Measurements from ENCODE around the gene PCDHB7.
"Not testable (repeated sequence)": the region's sequence is repeated elsewhere in the genome, so short reads cannot be mapped to it uniquely, and the experiment has no call there.

PCDHB7 gene

GRCh38 chr5:141179876-141180275, 7.4 kb downstream of the PCDHB7 start:
- DNase-seq (ENCODE audit: extremely low read depth in 1 of 2, low read depth in 1 of 2) = not testable (repeated sequence)

- DNase-seq (ENCODE audit: extremely low read depth in 1 of 2, low read depth in 1 of 2) = no peak
Measured at GRCh38 chr5:141180313-141180712, 7.9 kb downstream of the PCDHB7 start.

DNA sequence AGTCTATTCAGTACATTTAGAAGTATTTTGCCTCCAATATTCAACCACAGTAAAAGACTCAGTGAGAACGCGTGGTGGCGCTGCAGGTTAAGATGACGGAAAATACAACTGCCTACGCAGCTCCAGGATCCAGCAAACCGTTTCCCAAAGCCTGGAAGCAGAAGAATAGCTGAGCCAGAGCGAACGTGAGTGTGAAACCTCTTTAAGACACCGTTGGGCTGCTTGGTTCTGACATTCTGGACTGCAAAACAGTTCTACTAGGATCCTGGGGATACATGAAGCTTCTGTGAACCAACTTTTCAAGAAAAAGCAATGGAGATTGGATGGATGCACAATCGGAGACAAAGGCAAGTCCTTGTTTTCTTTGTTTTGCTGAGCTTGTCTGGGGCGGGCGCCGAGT, 9.8 kb downstream of the PCDHB7 start, which contains the start of gene PCDHB16:
Gene PCDHB16 (plus strand): TSS at position 140 of the 400 bp plus-strand sequence. CDS start 173 bp downstream, at position 313.
- DNase-seq (ENCODE audit: extremely low read depth in 1 of 2, low read depth in 1 of 2) = no peak

DNA sequence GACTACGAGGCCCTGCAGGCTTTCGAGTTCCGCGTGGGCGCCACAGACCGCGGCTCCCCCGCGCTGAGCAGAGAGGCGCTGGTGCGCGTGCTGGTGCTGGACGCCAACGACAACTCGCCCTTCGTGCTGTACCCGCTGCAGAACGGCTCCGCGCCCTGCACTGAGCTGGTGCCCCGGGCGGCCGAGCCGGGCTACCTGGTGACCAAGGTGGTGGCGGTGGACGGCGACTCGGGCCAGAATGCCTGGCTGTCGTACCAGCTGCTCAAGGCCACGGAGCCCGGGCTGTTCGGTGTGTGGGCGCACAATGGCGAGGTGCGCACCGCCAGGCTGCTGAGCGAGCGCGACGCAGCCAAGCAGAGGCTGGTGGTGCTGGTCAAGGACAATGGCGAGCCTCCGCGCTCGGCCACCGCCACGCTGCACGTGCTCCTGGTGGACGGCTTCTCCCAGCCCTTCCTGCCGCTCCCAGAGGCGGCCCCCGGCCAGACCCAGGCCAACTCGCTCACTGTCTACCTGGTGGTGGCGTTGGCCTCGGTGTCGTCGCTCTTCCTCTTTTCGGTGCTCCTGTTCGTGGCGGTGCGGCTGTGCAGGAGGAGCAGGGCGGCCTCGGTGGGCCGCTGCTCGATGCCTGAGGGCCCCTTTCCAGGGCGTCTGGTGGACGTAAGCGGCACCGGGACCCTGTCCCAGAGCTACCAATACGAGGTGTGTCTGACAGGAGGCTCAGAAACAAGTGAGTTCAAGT, 11.8 kb downstream of the PCDHB7 start:
- not testable (repeated sequence) for DNase-seq (ENCODE audit: extremely low read depth in 1 of 2, low read depth in 1 of 2)

- DNase-seq (ENCODE audit: extremely low read depth in 1 of 2, low read depth in 1 of 2) = no peak
Measured at GRCh38 chr5:141186897-141187512, 14.6 kb downstream of the PCDHB7 start, which contains the start of gene PCDHB9. Gene PCDHB9, plus strand, starts transcription at chr5:141187161. Its CDS starts 158 bp downstream, at chr5:141187319.

DNA sequence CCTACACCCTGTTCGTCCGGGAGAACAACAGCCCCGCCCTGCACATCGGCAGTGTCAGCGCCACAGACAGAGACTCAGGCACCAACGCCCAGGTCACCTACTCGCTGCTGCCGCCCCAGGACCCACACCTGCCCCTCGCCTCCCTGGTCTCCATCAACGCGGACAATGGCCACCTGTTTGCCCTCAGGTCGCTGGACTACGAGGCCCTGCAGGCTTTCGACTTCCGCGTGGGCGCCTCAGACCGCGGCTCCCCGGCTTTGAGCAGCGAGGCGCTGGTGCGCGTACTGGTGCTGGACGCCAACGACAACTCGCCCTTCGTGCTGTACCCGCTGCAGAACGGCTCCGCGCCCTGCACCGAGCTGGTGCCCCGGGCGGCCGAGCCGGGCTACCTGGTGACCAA, 16.2 kb downstream of the PCDHB7 start:
- not testable (repeated sequence) for DNase-seq (ENCODE audit: extremely low read depth in 1 of 2, low read depth in 1 of 2)

DNA sequence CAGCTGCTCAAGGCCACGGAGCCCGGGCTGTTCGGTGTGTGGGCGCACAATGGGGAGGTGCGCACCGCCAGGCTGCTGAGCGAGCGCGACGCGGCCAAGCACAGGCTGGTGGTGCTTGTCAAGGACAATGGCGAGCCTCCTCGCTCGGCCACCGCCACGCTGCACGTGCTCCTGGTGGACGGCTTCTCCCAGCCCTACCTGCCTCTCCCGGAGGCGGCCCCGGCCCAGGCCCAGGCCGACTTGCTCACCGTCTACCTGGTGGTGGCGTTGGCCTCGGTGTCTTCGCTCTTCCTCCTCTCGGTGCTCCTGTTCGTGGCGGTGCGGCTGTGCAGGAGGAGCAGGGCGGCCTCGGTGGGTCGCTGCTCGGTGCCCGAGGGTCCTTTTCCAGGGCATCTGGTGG, 16.7 kb downstream of the PCDHB7 start:
- not testable (repeated sequence) for DNase-seq (ENCODE audit: extremely low read depth in 1 of 2, low read depth in 1 of 2)

- DNase-seq (ENCODE audit: extremely low read depth in 1 of 2, low read depth in 1 of 2) = no peak
Measured at GRCh38 chr5:141192110-141192725, 19.8 kb downstream of the PCDHB7 start, which contains the start of gene PCDHB10. Gene PCDHB10, plus strand, starts transcription at chr5:141192353. Its CDS starts 200 bp downstream, at chr5:141192553.

DNA sequence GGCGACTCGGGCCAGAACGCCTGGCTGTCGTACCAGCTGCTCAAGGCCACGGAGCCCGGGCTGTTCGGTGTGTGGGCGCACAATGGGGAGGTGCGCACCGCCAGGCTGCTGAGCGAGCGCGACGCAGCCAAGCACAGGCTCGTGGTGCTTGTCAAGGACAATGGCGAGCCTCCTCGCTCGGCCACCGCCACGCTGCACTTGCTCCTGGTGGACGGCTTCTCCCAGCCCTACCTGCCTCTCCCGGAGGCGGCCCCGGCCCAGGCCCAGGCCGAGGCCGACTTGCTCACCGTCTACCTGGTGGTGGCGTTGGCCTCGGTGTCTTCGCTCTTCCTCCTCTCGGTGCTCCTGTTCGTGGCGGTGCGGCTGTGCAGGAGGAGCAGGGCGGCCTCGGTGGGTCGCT, 21.9 kb downstream of the PCDHB7 start:
- not testable (repeated sequence) for DNase-seq (ENCODE audit: extremely low read depth in 1 of 2, low read depth in 1 of 2)

DNA sequence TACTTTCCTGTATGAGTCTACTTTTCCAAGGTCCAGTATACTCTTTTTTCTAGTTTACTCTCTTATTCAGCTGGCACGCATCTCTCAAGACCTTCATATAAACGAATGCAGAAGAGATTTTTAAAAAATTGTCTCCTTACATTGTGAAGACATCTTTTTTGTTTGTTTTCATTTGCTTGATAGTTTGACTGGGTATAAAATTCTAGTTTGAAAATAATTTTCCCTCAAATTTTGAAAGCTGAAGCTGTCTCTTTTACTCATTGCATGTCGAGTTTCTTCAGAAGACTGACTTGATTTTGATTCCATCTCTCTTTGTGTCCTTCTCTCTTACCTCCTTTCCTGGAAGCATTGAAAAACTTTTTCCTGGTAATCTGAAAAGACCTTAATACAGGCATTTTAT, 23.9 kb downstream of the PCDHB7 start:
- no peak for DNase-seq (ENCODE audit: extremely low read depth in 1 of 2, low read depth in 1 of 2)

GRCh38 chr5:141199359-141200235, 27.2 kb downstream of the PCDHB7 start, which contains the start of gene PCDHB11:
Gene PCDHB11, plus strand, starts transcription at chr5:141199627. Its CDS starts 148 bp downstream, at chr5:141199775.
- no peak for DNase-seq (ENCODE audit: extremely low read depth in 1 of 2, low read depth in 1 of 2)

DNA sequence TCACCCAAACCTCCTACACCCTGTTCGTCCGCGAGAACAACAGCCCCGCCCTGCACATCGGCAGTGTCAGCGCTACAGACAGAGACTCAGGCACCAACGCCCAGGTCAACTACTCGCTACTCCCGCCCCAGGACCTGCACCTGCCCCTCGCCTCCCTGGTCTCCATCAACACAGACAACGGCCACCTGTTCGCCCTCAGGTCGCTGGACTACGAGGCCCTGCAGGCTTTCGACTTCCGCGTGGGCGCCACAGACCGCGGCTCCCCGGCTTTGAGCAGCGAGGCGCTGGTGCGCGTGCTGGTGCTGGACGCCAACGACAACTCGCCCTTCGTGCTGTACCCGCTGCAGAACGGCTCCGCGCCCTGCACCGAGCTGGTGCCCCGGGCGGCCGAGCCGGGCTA, 28.7 kb downstream of the PCDHB7 start:
- DNase-seq (ENCODE audit: extremely low read depth in 1 of 2, low read depth in 1 of 2) = not testable (repeated sequence)

DNA sequence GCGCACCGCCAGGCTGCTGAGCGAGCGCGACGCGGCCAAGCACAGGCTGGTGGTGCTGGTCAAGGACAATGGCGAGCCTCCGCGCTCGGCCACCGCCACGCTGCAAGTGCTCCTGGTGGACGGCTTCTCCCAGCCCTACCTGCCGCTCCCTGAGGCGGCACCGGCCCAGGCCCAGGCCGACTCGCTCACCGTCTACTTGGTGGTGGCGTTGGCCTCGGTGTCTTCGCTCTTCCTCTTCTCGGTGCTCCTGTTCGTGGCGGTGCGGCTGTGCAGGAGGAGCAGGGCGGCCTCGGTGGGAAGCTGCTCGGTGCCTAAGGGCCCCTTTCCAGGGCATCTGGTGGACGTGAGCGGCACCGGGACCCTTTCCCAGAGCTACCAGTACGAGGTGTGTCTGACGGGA, 29.2 kb downstream of the PCDHB7 start:
- not testable (repeated sequence) for DNase-seq (ENCODE audit: extremely low read depth in 1 of 2, low read depth in 1 of 2)

- no peak for DNase-seq (ENCODE audit: extremely low read depth in 1 of 2, low read depth in 1 of 2)
Measured at GRCh38 chr5:141208478-141208877, 36.0 kb downstream of the PCDHB7 start, which contains the start of gene PCDHB12. Gene PCDHB12, plus strand, starts transcription at chr5:141208719. Its CDS starts 189 bp downstream, at chr5:141208908.

GRCh38 chr5:141210281-141210680, 37.8 kb downstream of the PCDHB7 start:
- not testable (repeated sequence) for DNase-seq (ENCODE audit: extremely low read depth in 1 of 2, low read depth in 1 of 2)

- DNase-seq (ENCODE audit: extremely low read depth in 1 of 2, low read depth in 1 of 2) = not testable (repeated sequence)
Measured at GRCh38 chr5:141210849-141211248, 38.4 kb downstream of the PCDHB7 start.

DNA sequence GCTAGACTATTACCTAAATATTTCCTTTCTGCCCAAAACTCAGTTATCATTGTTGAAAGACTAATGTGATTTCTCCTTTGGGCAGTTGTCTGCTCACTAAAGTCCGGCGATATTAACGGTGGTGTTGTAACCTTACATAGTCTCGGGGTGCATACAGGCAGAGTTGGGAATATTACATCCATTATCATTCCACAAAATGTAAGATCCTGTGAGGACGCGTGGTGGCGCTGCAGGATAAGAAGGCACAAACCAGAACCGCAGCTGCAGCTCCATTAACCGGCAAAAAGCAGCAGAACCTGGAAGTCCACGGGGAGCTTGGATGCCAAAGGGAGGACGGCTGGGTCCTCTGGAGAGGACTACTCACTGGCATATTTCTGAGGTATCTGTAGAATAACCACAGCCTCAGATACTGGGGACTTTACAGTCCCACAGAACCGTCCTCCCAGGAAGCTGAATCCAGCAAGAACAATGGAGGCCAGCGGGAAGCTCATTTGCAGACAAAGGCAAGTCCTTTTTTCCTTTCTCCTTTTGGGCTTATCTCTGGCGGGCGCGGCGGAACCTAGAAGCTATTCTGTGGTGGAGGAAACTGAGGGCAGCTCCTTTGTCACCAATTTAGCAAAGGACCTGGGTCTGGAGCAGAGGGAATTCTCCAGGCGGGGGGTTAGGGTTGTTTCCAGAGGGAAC, 41.4 kb downstream of the PCDHB7 start, which contains the start of gene PCDHB13:
Gene PCDHB13 (plus strand): TSS at position 264 of the 684 bp plus-strand sequence. CDS start 205 bp downstream, at position 469.
- not testable (repeated sequence) for DNase-seq (ENCODE audit: extremely low read depth in 1 of 2, low read depth in 1 of 2)

DNA sequence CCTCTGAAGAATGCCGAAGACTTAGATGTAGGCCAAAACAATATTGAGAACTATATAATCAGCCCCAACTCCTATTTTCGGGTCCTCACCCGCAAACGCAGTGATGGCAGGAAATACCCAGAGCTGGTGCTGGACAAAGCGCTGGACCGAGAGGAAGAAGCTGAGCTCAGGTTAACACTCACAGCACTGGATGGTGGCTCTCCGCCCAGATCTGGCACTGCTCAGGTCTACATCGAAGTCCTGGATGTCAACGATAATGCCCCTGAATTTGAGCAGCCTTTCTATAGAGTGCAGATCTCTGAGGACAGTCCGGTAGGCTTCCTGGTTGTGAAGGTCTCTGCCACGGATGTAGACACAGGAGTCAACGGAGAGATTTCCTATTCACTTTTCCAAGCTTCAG, 42.1 kb downstream of the PCDHB7 start:
- DNase-seq (ENCODE audit: extremely low read depth in 1 of 2, low read depth in 1 of 2) = not testable (repeated sequence)

DNA sequence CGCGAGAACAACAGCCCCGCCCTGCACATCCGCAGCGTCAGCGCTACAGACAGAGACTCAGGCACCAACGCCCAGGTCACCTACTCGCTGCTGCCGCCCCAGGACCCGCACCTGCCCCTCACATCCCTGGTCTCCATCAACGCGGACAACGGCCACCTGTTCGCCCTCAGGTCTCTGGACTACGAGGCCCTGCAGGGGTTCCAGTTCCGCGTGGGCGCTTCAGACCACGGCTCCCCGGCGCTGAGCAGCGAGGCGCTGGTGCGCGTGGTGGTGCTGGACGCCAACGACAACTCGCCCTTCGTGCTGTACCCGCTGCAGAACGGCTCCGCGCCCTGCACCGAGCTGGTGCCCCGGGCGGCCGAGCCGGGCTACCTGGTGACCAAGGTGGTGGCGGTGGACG, 43.1 kb downstream of the PCDHB7 start:
- not testable (repeated sequence) for DNase-seq (ENCODE audit: extremely low read depth in 1 of 2, low read depth in 1 of 2)

GRCh38 chr5:141216035-141216434, 43.6 kb downstream of the PCDHB7 start:
- DNase-seq (ENCODE audit: extremely low read depth in 1 of 2, low read depth in 1 of 2) = not testable (repeated sequence)

All from stimulated activated CD8-positive, alpha-beta memory T cell treated with anti-CD3 and anti-CD28 coated beads, Interleukin-7, amount 100 ng/mL, for 48 hours (primary cell).